Lower leg skin (tissue), 4 donors: ENCODE data around the gene MEX3D. TPM values are rescaled to one million over a fixed set of nuclear protein-coding genes. Genes with fewer than 3 reads are reported as not detected.
"Not testable (repeated sequence)": the region's sequence is repeated elsewhere in the genome, so short reads cannot be mapped to it uniquely, and the experiment has no call there.

Experiments
- DNase-seq, 2 donors: peaks; one replicate each; pipeline ENCODE4 v3.0.0-alpha.2; 2019; ENCODE audit warnings: low spot score in 2 of 2
- H3K4me3 ChIP-seq: fragments of 200-600 bp; sonication (generic); 2 replicates; pipeline ENCODE4 v1.5.1; 2017; ENCODE audit warnings: mild to moderate bottlenecking, low read depth; ENCODE audit not compliant: poor library complexity, severe bottlenecking
- POLR2A ChIP-seq, 2 donors: fragments of 450-650 bp; IDR thresholded peaks; one replicate each; pipeline ENCODE4 v1.6.1; 2016 to 2017; ENCODE audit warnings: antibody characterized with exemption in 2 of 2, mild to moderate bottlenecking in 1 of 2, moderate library complexity in 1 of 2
- WGBS, 2 donors: methylation state at CpG; one replicate each; pipeline ENCODE4 v1.1.5; 2018; 5-methylcytosine and 5-hydroxymethylcytosine counted together
- intact Hi-C: fragments of 100-400 bp; cut with DNase I; formaldehyde crosslinking; loops from one replicate; pipeline ENCODE4 v1.15.0; 2023; ENCODE audit warnings: low total_unique reads
- total RNA-seq, 4 donors: library from RNA; depleted of rRNA; stranded (reverse); fragments of >200 nt; gene quantifications; one replicate each; pipeline ENCODE4 v1.1.0, GENCODE V29; 2016
- TF ChIP-seq, protein P1 (sequence below), 3 donors: fragments of 450-650 bp; IDR thresholded peaks; one replicate each; pipeline ENCODE4 v1.5.1; 2016; ENCODE audit warnings: antibody characterized with exemption in 3 of 3, mild to moderate bottlenecking in 3 of 3, moderate library complexity in 2 of 3

MEX3D gene
- total RNA-seq, 4 donors from 2014 or later = 37.3 to 44.1 (median 42.2) TPM

DNA sequence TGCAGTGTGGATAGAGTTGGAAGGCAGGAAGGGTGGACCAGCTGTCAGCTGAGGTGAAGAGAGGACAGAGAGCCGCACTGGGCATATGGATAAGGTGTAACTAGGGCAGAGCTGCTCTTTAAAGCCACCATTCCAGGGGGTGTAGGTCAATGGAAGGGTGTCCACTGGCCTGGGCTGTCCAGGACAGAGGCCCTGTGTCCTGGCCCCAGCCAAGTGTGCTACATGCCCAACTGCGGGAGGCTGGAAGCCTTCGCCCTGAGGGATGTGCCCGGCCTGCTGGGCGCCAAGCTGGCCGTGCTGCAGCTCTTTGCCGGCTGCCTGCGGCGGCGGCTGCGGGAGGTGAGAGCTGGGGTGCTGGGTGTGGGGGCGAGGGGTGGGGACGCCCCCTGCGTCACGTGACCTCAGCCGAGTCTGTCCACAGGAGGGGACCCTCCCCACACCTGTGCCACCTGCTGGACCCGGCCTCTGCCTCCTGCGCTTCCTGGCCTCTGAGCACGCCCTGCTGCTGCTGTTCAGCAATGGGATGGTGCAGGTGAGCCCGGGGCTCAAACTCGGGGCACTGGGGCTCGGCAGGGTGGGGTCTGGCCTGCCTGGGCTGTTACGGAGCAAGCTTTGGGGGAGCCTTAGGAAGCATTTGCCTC lies 34.5 kb downstream of the MEX3D start:
- TF ChIP-seq POLR2A (IDR thresholded peaks at IDR 0.05) = no peak
- intact Hi-C loops = no loop called here
- 75 to 84% methylated on average over 9 to 16 of the region's 23 CpGs for WGBS, 2 donors
- no peak for DNase-seq
- no peak overlapping the region for H3K4me3 ChIP-seq

DNA sequence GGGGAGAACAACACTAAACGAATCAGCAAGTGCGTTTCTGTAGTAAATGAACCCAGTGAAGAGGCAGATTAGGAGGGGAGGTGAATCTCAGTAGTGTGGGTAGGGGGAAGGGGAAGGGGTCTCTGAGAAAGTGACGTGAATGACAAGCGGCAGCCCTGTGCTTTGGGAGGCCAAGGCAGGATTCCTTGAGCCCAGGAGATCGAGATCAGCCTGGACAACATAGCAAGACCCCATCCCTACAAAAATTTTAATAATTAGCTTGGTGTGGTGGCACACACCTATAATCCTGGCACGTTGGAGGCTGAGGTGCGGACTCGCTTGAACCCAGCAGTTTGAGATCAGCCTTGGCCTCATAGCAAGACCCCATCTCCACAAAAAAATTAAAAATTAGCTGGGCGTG lies 36.1 kb downstream of the MEX3D start:
- intact Hi-C loops = no loop called here
- no peak overlapping the region for H3K4me3 ChIP-seq
- no peak for DNase-seq
- TF ChIP-seq, protein P1, sequence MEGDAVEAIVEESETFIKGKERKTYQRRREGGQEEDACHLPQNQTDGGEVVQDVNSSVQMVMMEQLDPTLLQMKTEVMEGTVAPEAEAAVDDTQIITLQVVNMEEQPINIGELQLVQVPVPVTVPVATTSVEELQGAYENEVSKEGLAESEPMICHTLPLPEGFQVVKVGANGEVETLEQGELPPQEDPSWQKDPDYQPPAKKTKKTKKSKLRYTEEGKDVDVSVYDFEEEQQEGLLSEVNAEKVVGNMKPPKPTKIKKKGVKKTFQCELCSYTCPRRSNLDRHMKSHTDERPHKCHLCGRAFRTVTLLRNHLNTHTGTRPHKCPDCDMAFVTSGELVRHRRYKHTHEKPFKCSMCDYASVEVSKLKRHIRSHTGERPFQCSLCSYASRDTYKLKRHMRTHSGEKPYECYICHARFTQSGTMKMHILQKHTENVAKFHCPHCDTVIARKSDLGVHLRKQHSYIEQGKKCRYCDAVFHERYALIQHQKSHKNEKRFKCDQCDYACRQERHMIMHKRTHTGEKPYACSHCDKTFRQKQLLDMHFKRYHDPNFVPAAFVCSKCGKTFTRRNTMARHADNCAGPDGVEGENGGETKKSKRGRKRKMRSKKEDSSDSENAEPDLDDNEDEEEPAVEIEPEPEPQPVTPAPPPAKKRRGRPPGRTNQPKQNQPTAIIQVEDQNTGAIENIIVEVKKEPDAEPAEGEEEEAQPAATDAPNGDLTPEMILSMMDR (IDR thresholded peaks at IDR 0.05) = no peak
- no peak for TF ChIP-seq POLR2A (IDR thresholded peaks at IDR 0.05)
- 84% methylated on average over 9 of the region's 9 CpGs for WGBS, 2 donors

DNA sequence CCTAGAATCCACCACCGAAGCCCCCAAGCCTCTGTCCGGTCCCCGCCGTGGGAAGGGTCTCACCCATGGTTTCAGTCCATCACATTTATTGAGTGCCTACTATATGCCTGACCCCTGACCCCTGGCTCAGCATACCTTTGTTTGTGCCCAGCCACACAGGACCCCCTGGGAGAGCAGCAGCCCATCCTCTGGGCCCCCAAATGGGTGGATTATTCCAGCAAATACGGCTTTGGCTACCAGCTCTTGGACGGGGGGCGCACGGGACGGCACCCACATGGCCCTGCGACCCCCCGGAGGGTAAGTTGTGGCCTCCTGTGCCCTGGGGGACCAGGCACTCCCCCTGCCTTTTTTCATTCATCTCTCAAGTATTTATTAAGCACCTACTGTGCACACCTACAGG lies 36.5 kb downstream of the MEX3D start:
- WGBS, 2 donors = 83 to 84% methylated on average over 11 of the region's 11 CpGs
- DNase-seq = no peak
- TF ChIP-seq, protein P1 (IDR thresholded peaks at IDR 0.05) = no peak
- TF ChIP-seq POLR2A (IDR thresholded peaks at IDR 0.05) = no peak
- intact Hi-C loops = no loop called here
- no peak overlapping the region for H3K4me3 ChIP-seq

DNA sequence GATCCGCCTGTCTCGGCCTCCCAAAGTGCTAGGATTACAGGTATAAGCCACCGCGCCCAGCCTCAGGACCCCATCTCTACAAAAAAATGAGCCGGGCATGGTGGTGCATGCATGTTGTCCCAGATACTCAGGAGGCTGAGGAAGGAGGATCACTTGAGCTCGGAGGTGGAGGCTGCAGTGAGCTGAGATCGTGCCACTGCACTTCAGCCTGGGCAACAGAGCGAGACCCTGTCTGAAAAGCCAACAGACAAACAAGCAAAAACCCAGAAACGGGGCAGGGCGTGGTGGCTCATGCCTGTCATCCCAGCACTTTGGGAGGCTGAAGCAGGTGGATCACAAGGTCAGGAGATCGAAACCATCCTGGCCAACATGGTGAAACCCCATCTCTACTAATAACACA lies 37.3 kb downstream of the MEX3D start:
- intact Hi-C loops, DNase-seq, H3K4me3 ChIP-seq: not testable (repeated sequence)
- 91 to 92% methylated on average over 11 of the region's 11 CpGs for WGBS, 2 donors

DNA sequence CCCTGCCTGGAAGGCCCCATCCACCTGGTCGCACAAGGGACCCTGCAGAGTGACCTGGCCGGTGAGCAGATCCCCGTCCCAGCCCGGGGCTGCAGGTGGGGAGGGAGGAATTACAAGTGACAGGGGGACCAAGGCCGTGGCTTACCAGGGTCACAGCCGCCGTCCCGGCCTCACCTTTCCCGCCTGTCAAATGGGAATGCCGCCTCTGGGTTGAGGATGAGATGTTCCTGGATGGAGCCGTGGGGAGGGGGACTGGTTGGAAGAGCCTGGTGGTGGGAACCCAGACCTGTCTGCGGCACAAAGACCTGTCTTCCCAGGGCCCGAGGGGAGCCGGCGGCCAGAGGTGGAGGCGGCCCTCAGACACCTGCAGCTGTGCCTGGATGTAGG lies 38.7 kb downstream of the MEX3D start:
- WGBS, 2 donors = 79 to 85% methylated on average over 12 to 16 of the region's 16 CpGs
- intact Hi-C loops = no loop called here
- DNase-seq = no peak
- no peak overlapping the region for H3K4me3 ChIP-seq
- no peak for TF ChIP-seq POLR2A (IDR thresholded peaks at IDR 0.05)
- TF ChIP-seq, protein P1 (IDR thresholded peaks at IDR 0.05) = no peak

DNA sequence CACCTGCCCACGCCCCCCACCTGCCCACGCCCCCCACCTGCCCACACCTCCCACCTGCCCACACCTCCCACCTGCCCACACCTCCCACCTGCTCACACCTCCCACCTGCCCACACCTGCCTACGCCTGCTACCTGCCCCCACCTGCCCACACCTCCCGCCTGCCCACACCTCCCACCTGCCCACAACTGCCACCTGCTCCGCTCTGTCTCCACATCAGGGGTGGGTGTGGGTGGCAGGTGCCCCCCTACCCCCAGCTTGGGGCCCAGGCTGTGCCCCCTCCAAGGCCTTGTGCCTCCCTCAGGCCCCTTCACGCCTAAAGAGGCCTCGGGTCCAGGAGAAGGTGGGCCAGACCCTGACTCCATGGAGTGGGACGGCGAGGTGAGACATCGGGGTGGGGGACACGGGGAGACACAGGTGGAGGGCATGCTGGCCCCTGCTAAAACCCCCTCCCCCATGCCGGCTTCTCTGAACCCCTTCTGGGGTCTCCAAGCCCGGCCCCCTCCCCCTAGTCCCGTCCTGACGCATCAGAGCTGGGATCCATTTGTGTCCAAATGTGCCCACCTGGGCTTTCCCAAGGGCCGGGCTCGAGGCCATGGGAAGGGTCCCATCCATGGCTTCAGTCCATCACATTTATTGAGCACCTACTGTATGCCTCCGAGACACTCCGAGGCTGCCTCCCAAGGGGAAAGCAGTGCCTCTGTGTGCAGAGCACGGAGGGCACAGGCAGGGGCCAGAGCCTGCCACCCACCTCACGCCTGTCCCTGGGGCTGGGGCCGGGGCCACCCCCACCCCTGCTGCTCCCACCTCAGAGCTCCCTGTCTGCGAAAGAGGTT lies 39.3 kb downstream of the MEX3D start:
- TF ChIP-seq, protein P1 (IDR thresholded peaks at IDR 0.05) = no peak
- TF ChIP-seq POLR2A (IDR thresholded peaks at IDR 0.05) = no peak
- no peak overlapping the region for H3K4me3 ChIP-seq
- 73 to 78% methylated on average over 10 to 20 of the region's 23 CpGs for WGBS, 2 donors
- DNase-seq = no peak
- intact Hi-C loops = no loop called here
